Tibial nerve (tissue), 4 donors: ENCODE results near the gene PIGX. TPM values are rescaled to one million over a fixed set of nuclear protein-coding genes. Genes with fewer than 3 reads are reported as not detected.

ENCODE experiments used
- DNase-seq, 2 donors: peaks; one replicate each; pipeline ENCODE4 v3.0.0-alpha.2; 2019; ENCODE audit warnings: low spot score in 2 of 2
- H3K27ac ChIP-seq, 4 donors: fragments of 200-600 bp; sonication (generic) in 3 of 4; one replicate each; pipeline ENCODE4 v1.5.1; 2017 to 2019; ENCODE audit warnings: mild to moderate bottlenecking in 1 of 4
- H3K27me3 ChIP-seq, 2 donors: fragments of 200-600 bp; sonication (generic) in 1 of 2; one replicate each; pipeline versions ENCODE4 v1.5.1 to v1.6.0; 2017 to 2019
- H3K36me3 ChIP-seq, 3 donors: fragments of 200-600 bp; sonication (generic); one replicate each; pipeline ENCODE4 v1.5.1; 2018 to 2019
- H3K4me1 ChIP-seq, 4 donors: fragments of 200-600 bp; sonication (generic) in 3 of 4; one replicate each; pipeline ENCODE4 v1.5.1; 2017 to 2019
- H3K4me3 ChIP-seq, 4 donors: fragments of 200-600 bp; sonication (generic) in 3 of 4; one replicate each; pipeline ENCODE4 v1.5.1; 2017 to 2019; ENCODE audit warnings: mild to moderate bottlenecking in 1 of 4, moderate library complexity in 1 of 4
- H3K9me3 ChIP-seq, 4 donors: fragments of 200-600 bp; sonication (generic) in 3 of 4; one replicate each; pipeline ENCODE4 v1.5.1; 2017 to 2019
- EP300 ChIP-seq, 2 donors: sonication (generic); formaldehyde crosslinking; IDR thresholded peaks; one replicate each; pipeline ENCODE4 v1.6.1; 2017; ENCODE audit warnings: antibody characterized with exemption in 2 of 2, mild to moderate bottlenecking in 1 of 2
- POLR2A ChIP-seq, 2 donors: fragments of 450-650 bp; IDR thresholded peaks; one replicate each; pipeline ENCODE4 v1.6.1; 2017; ENCODE audit warnings: antibody characterized with exemption in 2 of 2, mild to moderate bottlenecking in 2 of 2, moderate library complexity in 2 of 2
- WGBS, 2 donors: methylation state at CpG; one replicate each; pipeline ENCODE4 v1.1.5; 2018; 5-methylcytosine and 5-hydroxymethylcytosine counted together
- total RNA-seq, 4 donors: library from RNA; depleted of rRNA; stranded (reverse); fragments of >200 nt; gene quantifications; one replicate each; pipeline ENCODE4 v1.1.0, GENCODE V29; 2016
- TF ChIP-seq, protein P1 (sequence below), 5 experiments: fragments of 200-600 bp in 3 of 5; fragments of 450-650 bp in 2 of 5; sonication (generic) in 3 of 5; IDR thresholded peaks; one replicate each; pipeline ENCODE4 v1.5.1; 2016 to 2019; ENCODE audit warnings: antibody characterized with exemption in 5 of 5, mild to moderate bottlenecking in 3 of 5, moderate library complexity in 2 of 5

PIGX gene
- total RNA-seq, 4 donors from 2014 or later = 28.8 to 57.9 (median 33.7) TPM

DNA sequence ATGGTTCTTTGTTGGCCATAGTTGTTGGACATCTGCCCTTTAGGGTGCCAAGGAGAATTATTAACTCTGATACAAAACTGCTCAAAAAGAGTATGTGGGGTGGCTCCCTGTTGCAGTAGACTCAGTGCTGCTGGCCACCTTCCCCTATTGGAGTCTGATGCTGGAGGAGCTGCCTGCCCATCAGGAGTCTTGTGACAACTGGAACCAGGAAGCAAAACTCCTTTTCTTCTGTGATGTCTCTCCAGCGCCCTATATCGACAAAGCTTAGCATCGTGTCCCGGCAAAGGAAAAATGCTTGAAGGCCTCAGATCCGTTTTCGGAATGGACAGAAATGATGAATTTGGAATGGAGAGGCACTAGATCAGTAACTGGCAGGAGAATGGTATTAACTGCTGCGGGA lies 51.0 kb downstream of the PIGX start:
- Histone ChIP-seq H3K4me1 (peaks cover 0 to 9% (median 2%) of the 10 kb centered on the region in 4 donors), H3K27ac (no peak overlapping the region), H3K9me3 (no peaks in the 10 kb centered on the region), H3K4me3 (no peak overlapping the region), H3K36me3 (peaks cover 0 to 13% (median 0%) of the 10 kb centered on the region in 3 donors), H3K27me3 (no peaks in the 10 kb centered on the region)
- no peak for DNase-seq
- WGBS, 2 donors = 93 to 99% methylated on average over 7 of the region's 7 CpGs
- TF ChIP-seq, protein P1, sequence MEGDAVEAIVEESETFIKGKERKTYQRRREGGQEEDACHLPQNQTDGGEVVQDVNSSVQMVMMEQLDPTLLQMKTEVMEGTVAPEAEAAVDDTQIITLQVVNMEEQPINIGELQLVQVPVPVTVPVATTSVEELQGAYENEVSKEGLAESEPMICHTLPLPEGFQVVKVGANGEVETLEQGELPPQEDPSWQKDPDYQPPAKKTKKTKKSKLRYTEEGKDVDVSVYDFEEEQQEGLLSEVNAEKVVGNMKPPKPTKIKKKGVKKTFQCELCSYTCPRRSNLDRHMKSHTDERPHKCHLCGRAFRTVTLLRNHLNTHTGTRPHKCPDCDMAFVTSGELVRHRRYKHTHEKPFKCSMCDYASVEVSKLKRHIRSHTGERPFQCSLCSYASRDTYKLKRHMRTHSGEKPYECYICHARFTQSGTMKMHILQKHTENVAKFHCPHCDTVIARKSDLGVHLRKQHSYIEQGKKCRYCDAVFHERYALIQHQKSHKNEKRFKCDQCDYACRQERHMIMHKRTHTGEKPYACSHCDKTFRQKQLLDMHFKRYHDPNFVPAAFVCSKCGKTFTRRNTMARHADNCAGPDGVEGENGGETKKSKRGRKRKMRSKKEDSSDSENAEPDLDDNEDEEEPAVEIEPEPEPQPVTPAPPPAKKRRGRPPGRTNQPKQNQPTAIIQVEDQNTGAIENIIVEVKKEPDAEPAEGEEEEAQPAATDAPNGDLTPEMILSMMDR (IDR thresholded peaks at IDR 0.05) = no peak
- TF ChIP-seq POLR2A (IDR thresholded peaks at IDR 0.05) = no peak
- no peak for TF ChIP-seq EP300 (IDR thresholded peaks at IDR 0.05)

DNA sequence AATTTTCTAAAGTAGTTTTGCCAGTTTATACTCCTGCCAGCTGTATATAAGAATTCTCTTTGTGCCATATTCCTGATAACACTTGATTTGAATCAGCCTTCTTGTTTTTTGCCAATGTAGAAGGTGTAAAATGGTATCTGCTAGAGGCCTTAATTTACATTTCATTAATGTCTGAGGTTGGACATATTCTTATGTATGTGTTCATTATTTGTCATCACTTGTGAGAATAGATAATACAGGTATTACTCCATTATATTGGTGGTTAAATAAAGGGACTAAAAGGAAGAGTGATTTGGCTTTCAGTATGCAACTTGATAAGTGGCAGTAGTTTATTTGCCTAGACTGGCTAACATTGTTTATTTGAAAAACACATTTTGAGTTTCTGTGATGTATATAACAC lies 53.3 kb downstream of the PIGX start:
- H3K4me1 ChIP-seq = peaks cover 0 to 4% (median 0%) of the 10 kb centered on the region in 4 donors
- H3K27me3 ChIP-seq = no peaks in the 10 kb centered on the region
- peaks cover 0 to 21% (median 0%) of the 10 kb centered on the region in 3 donors for H3K36me3 ChIP-seq
- no peaks in the 10 kb centered on the region for H3K9me3 ChIP-seq
- no peak for DNase-seq
- H3K27ac ChIP-seq = no peak overlapping the region
- TF ChIP-seq POLR2A (IDR thresholded peaks at IDR 0.05) (no peak), EP300 (IDR thresholded peaks at IDR 0.05) (no peak)
- TF ChIP-seq, protein P1 (IDR thresholded peaks at IDR 0.05) = no peak
- no peak overlapping the region for H3K4me3 ChIP-seq

DNA sequence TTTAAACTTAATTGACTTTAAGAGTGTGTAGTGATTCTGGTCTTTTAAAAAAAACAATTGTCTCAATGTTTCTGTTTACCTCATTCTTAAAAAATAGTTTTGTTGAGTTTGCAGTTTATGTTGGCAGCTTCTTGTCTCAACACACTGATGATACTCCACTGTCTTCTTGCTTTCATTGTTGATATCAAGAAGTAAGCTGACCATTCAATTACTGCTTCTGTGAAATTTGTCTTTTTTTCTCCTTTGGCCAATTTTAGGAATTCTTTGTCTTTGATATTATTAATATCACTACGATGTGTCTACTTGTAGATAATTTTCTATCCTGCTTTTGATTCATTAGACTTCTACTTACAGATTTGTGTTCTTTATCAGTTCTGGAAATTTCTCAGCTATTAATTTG lies 58.9 kb downstream of the PIGX start:
- Histone ChIP-seq H3K4me3 (no peak overlapping the region), H3K4me1 (peaks cover 0 to 49% (median 29%) of the 10 kb centered on the region in 4 donors), H3K27me3 (no peaks in the 10 kb centered on the region), H3K9me3 (no peaks in the 10 kb centered on the region), H3K36me3 (peaks cover 0 to 11% (median 0%) of the 10 kb centered on the region in 3 donors), H3K27ac (peak overlapping the region; percentile 74 to 96 (median 83))
- WGBS, 2 donors = 94 to 97% methylated on average over 1 of the region's 1 CpG
- DNase-seq = no peak
- no peak for TF ChIP-seq EP300 (IDR thresholded peaks at IDR 0.05)
- TF ChIP-seq POLR2A (IDR thresholded peaks at IDR 0.05) = no peak
- TF ChIP-seq, protein P1 (IDR thresholded peaks at IDR 0.05) = no peak

DNA sequence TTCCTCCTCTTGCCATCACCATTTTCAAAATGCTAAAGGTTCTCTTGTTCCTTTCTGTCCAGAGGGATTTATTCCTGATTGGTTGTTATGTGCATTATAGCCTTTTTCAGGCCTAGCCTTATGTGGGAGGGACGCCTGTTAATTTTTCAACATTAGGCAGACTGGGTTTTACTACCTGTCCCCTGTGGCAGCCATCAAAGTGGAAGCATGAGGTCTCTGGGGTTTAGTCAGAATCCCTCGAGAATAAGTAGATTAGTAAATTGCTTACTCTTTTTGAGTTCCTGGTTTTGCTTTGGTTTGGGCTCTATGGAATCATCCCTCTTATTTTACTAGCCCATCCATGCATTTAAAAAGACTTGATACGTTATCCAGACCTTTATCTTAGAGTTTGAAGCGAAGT lies 59.9 kb downstream of the PIGX start:
- TF ChIP-seq POLR2A (IDR thresholded peaks at IDR 0.05) = no peak
- no peak for TF ChIP-seq EP300 (IDR thresholded peaks at IDR 0.05)
- TF ChIP-seq, protein P1 (IDR thresholded peaks at IDR 0.05) = no peak
- 74 to 82% methylated on average over 4 of the region's 4 CpGs for WGBS, 2 donors
- no peak for DNase-seq
- Histone ChIP-seq H3K27ac (peak overlapping the region; percentile 74 to 96 (median 83)), H3K4me1 (peaks cover 0 to 55% (median 29%) of the 10 kb centered on the region in 4 donors), H3K9me3 (no peaks in the 10 kb centered on the region), H3K4me3 (no peak overlapping the region), H3K36me3 (peaks cover 0 to 11% (median 0%) of the 10 kb centered on the region in 3 donors), H3K27me3 (no peaks in the 10 kb centered on the region)

DNA sequence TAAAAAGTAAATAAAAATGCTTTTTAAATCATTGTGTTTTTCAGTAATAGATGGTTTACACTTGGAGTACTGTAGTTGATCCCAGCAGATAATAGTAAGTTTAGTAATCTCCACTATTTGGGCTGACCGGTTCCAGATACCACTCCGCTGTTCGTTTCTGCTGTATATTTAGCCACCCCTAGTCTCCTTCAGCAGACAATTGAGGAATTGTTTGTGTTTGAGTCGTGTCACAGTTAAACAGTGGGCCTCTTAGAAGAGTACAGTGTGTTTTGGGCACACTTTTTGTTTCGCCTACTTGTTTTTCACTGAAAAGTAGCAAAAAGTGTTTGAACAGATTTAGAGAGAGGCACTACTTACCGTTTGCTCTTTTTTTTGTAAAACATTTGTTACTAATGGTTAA lies 60.7 kb downstream of the PIGX start:
- no peak for DNase-seq
- TF ChIP-seq EP300 (IDR thresholded peaks at IDR 0.05) (peak in 1 of 2 donors; percentile 81), POLR2A (IDR thresholded peaks at IDR 0.05) (peak in 1 of 2 donors; percentile 21)
- TF ChIP-seq, protein P1 (IDR thresholded peaks at IDR 0.05) = no peak
- Histone ChIP-seq H3K27me3 (no peaks in the 10 kb centered on the region), H3K36me3 (peaks cover 0 to 8% (median 0%) of the 10 kb centered on the region in 3 donors), H3K9me3 (no peaks in the 10 kb centered on the region), H3K4me1 (peaks cover 0 to 59% (median 29%) of the 10 kb centered on the region in 4 donors), H3K4me3 (no peak overlapping the region), H3K27ac (peak overlapping the region; percentile 74 to 96 (median 83))
- 42 to 47% methylated on average over 6 of the region's 6 CpGs for WGBS, 2 donors
